ENCODE measurements around the gene CCDC184.
"Not testable (repeated sequence)": the region's sequence is repeated elsewhere in the genome, so short reads cannot be mapped to it uniquely, and the experiment has no call there.

Gene CCDC184

GRCh38 chr12:48219631-48220030 is 36.2 kb downstream of the CCDC184 start:
- H3K27ac ChIP-seq (ENCODE audit: low read length) = no peak overlapping the region
- H3K4me3 ChIP-seq (ENCODE audit: low read length) = no peak overlapping the region
- H3K9ac ChIP-seq (ENCODE audit: low read length) = no peak overlapping the region
- H3K27me3 ChIP-seq (ENCODE audit: control insufficient read depth, insufficient read depth, low read length) = no peaks in the 10 kb centered on the region
- H3K9me3 ChIP-seq (ENCODE audit: control insufficient read depth, low read depth, low read length) = no peaks in the 10 kb centered on the region
- H3K4me1 ChIP-seq (ENCODE audit: control insufficient read depth, low read depth, low read length) = no peaks in the 10 kb centered on the region
- H3K36me3 ChIP-seq (ENCODE audit: control insufficient read depth, low read depth, low read length) = no peaks in the 10 kb centered on the region

GRCh38 chr12:48220701-48221100 is 37.3 kb downstream of the CCDC184 start:
- no peak overlapping the region for H3K4me3 ChIP-seq (ENCODE audit: low read length)
- H3K27me3 ChIP-seq (ENCODE audit: control insufficient read depth, insufficient read depth, low read length) = no peaks in the 10 kb centered on the region
- no peaks in the 10 kb centered on the region for H3K36me3 ChIP-seq (ENCODE audit: control insufficient read depth, low read depth, low read length)
- H3K9me3 ChIP-seq (ENCODE audit: control insufficient read depth, low read depth, low read length) = no peaks in the 10 kb centered on the region
- H3K27ac ChIP-seq (ENCODE audit: low read length) = no peak overlapping the region
- H3K4me1 ChIP-seq (ENCODE audit: control insufficient read depth, low read depth, low read length) = no peaks in the 10 kb centered on the region
- no peak overlapping the region for H3K9ac ChIP-seq (ENCODE audit: low read length)

GRCh38 chr12:48221645-48222044 is 38.2 kb downstream of the CCDC184 start:
- H3K36me3 ChIP-seq (ENCODE audit: control insufficient read depth, low read depth, low read length) = no peaks in the 10 kb centered on the region

GRCh38 chr12:48224533-48224932 is 41.1 kb downstream of the CCDC184 start:
- not testable (repeated sequence) for H3K36me3 ChIP-seq (ENCODE audit: control insufficient read depth, low read depth, low read length); H3K9me3 ChIP-seq (ENCODE audit: control insufficient read depth, low read depth, low read length); H3K9ac ChIP-seq (ENCODE audit: low read length); H3K27me3 ChIP-seq (ENCODE audit: control insufficient read depth, insufficient read depth, low read length); H3K4me3 ChIP-seq (ENCODE audit: low read length); H3K27ac ChIP-seq (ENCODE audit: low read length); H3K4me1 ChIP-seq (ENCODE audit: control insufficient read depth, low read depth, low read length)

More at GRCh38 chr12:48221645-48222044, 38.2 kb downstream of the CCDC184 start:
- no peak overlapping the region for H3K9ac ChIP-seq (ENCODE audit: low read length)
- H3K4me3 ChIP-seq (ENCODE audit: low read length) = no peak overlapping the region
- no peaks in the 10 kb centered on the region for H3K9me3 ChIP-seq (ENCODE audit: control insufficient read depth, low read depth, low read length)
- H3K4me1 ChIP-seq (ENCODE audit: control insufficient read depth, low read depth, low read length) = no peaks in the 10 kb centered on the region
- no peak overlapping the region for H3K27ac ChIP-seq (ENCODE audit: low read length)
- H3K27me3 ChIP-seq (ENCODE audit: control insufficient read depth, insufficient read depth, low read length) = no peaks in the 10 kb centered on the region

GRCh38 chr12:48231169-48231958 is 47.9 kb downstream of the CCDC184 start:
- not testable (repeated sequence) for H3K36me3 ChIP-seq (ENCODE audit: control insufficient read depth, low read depth, low read length); H3K27me3 ChIP-seq (ENCODE audit: control insufficient read depth, insufficient read depth, low read length); H3K27ac ChIP-seq (ENCODE audit: low read length); H3K9ac ChIP-seq (ENCODE audit: low read length); H3K4me3 ChIP-seq (ENCODE audit: low read length); H3K9me3 ChIP-seq (ENCODE audit: control insufficient read depth, low read depth, low read length); H3K4me1 ChIP-seq (ENCODE audit: control insufficient read depth, low read depth, low read length)

Measured in iPS-18a (cell line).